Neuronal stem cell (in vitro differentiated cells): ENCODE results near the gene TMEM231.
"Not testable (repeated sequence)": the region's sequence is repeated elsewhere in the genome, so short reads cannot be mapped to it uniquely, and the experiment has no call there.

Experiments used
- DNase-seq: peaks from one replicate; pipeline ENCODE4 v3.0.0-alpha.2; 2013; ENCODE audit warnings: low spot score
- H2AFZ ChIP-seq: one replicate; pipeline ENCODE4 v1.6.1; 2013; ENCODE audit warnings: mild to moderate bottlenecking, low read length, inconsistent platforms
- H2AK5ac ChIP-seq: 2 replicates; pipeline ENCODE4 v1.6.1; 2013; ENCODE audit warnings: low read depth, mild to moderate bottlenecking, inconsistent platforms, low read length, moderate library complexity, mixed read lengths
- H2BK120ac ChIP-seq: 2 replicates; pipeline ENCODE4 v1.6.1; 2013; ENCODE audit warnings: low read depth, mild to moderate bottlenecking, inconsistent platforms, low read length, moderate library complexity, mixed read lengths
- H2BK12ac ChIP-seq: one replicate; pipeline ENCODE4 v1.6.1; 2013; ENCODE audit warnings: low read length, inconsistent platforms
- H2BK15ac ChIP-seq: 2 replicates; pipeline ENCODE4 v1.6.1; 2013; ENCODE audit warnings: mild to moderate bottlenecking, low read length, inconsistent platforms, mixed read lengths
- H2BK5ac ChIP-seq: one replicate; pipeline ENCODE4 v1.6.1; 2013; ENCODE audit warnings: inconsistent platforms, mild to moderate bottlenecking, low read length, moderate library complexity
- H3K14ac ChIP-seq: one replicate; pipeline ENCODE4 v1.6.1; 2013; ENCODE audit warnings: low read length, inconsistent platforms
- H3K18ac ChIP-seq: 2 replicates; pipeline ENCODE4 v1.6.1; 2013; ENCODE audit warnings: low read length, inconsistent platforms
- H3K23ac ChIP-seq: 2 replicates; pipeline ENCODE4 v1.6.1; 2013; ENCODE audit warnings: low read depth, mild to moderate bottlenecking, mixed read lengths, low read length, inconsistent platforms; ENCODE audit not compliant: poor library complexity
- H3K27ac ChIP-seq: replicated peaks from 3 replicates; pipeline ENCODE4 v1.5.1; 2013; ENCODE audit warnings: low read length, inconsistent platforms
- H3K27me3 ChIP-seq, 3 experiments: 2 replicates each; pipeline ENCODE4 v1.6.1; 2013; ENCODE audit warnings: low read length in 3 of 3, mild to moderate bottlenecking in 2 of 3, inconsistent platforms in 1 of 3, low read depth in 1 of 3, mixed read lengths in 1 of 3, moderate library complexity in 1 of 3; ENCODE audit not compliant: control insufficient read depth in 3 of 3, insufficient read depth in 3 of 3
- H3K36me3 ChIP-seq, 2 donors: replicated peaks in 1 of 2; 2 replicates each; pipeline ENCODE4 v1.6.1; 2013; ENCODE audit warnings: low read length in 2 of 2; ENCODE audit not compliant: control insufficient read depth in 2 of 2, insufficient read depth in 2 of 2
- H3K4ac ChIP-seq: 2 replicates; pipeline ENCODE4 v1.6.1; 2013; ENCODE audit warnings: inconsistent platforms, mild to moderate bottlenecking, low read length, moderate library complexity
- H3K4me1 ChIP-seq, 2 donors: 1 replicate in 1 of 2; 2 replicates in 1 of 2; pipeline ENCODE4 v1.6.1; 2013; ENCODE audit warnings: low read length in 2 of 2, low read depth in 1 of 2; ENCODE audit not compliant: control insufficient read depth in 2 of 2, insufficient read depth in 1 of 2
- H3K4me2 ChIP-seq: one replicate; pipeline ENCODE4 v1.6.1; 2013; ENCODE audit warnings: mild to moderate bottlenecking, low read length, inconsistent platforms; ENCODE audit not compliant: insufficient read depth, poor library complexity, severe bottlenecking
- H3K4me3 ChIP-seq, 2 donors: 2 replicates each; pipeline ENCODE4 v1.5.1; 2013; ENCODE audit warnings: low read length in 2 of 2, mild to moderate bottlenecking in 2 of 2, inconsistent platforms in 1 of 2, moderate library complexity in 1 of 2
- H3K79me1 ChIP-seq: one replicate; pipeline ENCODE4 v1.6.1; 2013; ENCODE audit warnings: low read depth, mild to moderate bottlenecking, inconsistent platforms, low read length, moderate library complexity
- H3K9ac ChIP-seq: one replicate; pipeline ENCODE4 v1.6.1; 2013; ENCODE audit warnings: mild to moderate bottlenecking, low read depth, low read length, inconsistent platforms; ENCODE audit not compliant: poor library complexity
- H3K9me3 ChIP-seq, 2 donors: replicated peaks in 1 of 2; 2 replicates each; pipeline versions ENCODE3 to v1.6.1; 2013; ENCODE audit warnings: low read length in 2 of 2, mild to moderate bottlenecking in 2 of 2, inconsistent platforms in 1 of 2, low read depth in 1 of 2, mixed read lengths in 1 of 2, moderate library complexity in 1 of 2; ENCODE audit not compliant: control insufficient read depth in 2 of 2, insufficient read depth in 1 of 2
- H4K8ac ChIP-seq: one replicate; pipeline ENCODE4 v1.6.1; 2013; ENCODE audit warnings: low read depth, mild to moderate bottlenecking, inconsistent platforms, low read length, moderate library complexity
- H4K91ac ChIP-seq: one replicate; pipeline ENCODE4 v1.6.1; 2013; ENCODE audit warnings: low read length, low read depth, mild to moderate bottlenecking, inconsistent platforms; ENCODE audit not compliant: poor library complexity
- WGBS, 2 donors: extraction: QIAGEN DNeasy Blood & Tissue Kit; methylation state at CpG; one replicate each; pipeline ENCODE4 v1.1.7; 2013; ENCODE audit warnings: missing lambda C conversion rate in 2 of 2, mixed read lengths in 1 of 2; ENCODE audit not compliant: insufficient read length in 2 of 2, insufficient replicate concordance in 1 of 2; ENCODE audit errors: extremely low coverage in 2 of 2; 5-methylcytosine and 5-hydroxymethylcytosine counted together

The TMEM231 gene

DNA sequence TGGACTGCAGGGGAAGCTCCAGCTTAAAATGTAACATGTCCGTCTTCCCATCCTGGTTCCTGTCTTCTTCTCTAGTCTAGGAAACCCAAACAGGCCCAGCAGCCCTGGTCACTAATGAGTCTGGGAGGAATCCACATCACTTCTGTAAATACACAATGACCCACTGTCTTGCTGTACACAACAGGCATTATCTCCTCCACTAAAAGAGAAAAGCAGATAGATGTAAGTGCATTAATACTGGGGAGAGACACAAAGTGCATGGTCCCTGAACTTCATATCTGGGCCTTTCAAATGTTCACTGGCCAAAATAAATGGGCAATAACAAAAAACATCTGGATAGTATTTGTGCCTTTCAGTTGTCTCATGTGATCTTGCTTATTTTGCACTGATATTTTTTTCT lies 10.2 kb downstream of the TMEM231 start:
- not testable (repeated sequence) for H3K4ac ChIP-seq, H3K9me3 ChIP-seq, H3K18ac ChIP-seq, H3K23ac ChIP-seq, H3K4me1 ChIP-seq, H4K8ac ChIP-seq, H2AFZ ChIP-seq, H3K79me1 ChIP-seq, H4K91ac ChIP-seq, H3K27me3 ChIP-seq, H3K27ac ChIP-seq, H3K9ac ChIP-seq, H2BK15ac ChIP-seq, H2BK120ac ChIP-seq, H2AK5ac ChIP-seq, H3K14ac ChIP-seq, H2BK5ac ChIP-seq, H3K4me3 ChIP-seq, H3K4me2 ChIP-seq, H2BK12ac ChIP-seq, DNase-seq
- no CpG with 5 or more reads among the region's 1 CpG for WGBS, 2 donors
- H3K36me3 ChIP-seq, result peaks cover 6 to 33% of the 10 kb centered on the region in 2 donors

DNA sequence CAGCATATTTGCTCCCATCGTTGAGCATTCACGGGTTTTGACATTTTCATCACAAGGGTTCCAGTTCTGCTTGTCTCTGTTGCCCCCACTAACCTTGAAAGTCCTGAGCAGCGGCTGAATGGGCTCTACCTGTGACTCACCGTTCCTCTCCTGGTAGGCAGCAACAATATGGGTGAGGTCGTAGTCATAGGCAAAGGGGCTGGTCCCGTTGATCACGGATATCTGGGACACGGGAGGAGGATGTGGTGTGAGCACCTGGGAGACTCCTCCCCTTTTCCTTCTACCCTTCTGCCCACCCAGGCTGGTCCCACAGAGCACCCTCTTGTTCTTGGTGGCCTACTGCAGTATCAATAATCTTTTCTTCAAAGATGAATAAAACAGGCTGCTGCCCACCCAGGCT lies 13.6 kb downstream of the TMEM231 start:
- not testable (repeated sequence) for H3K4ac ChIP-seq, H3K79me1 ChIP-seq, H4K8ac ChIP-seq, H2BK120ac ChIP-seq, H3K4me3 ChIP-seq, H2AK5ac ChIP-seq, H2BK15ac ChIP-seq, H4K91ac ChIP-seq, H3K9ac ChIP-seq, H2BK12ac ChIP-seq, H2BK5ac ChIP-seq, DNase-seq, H2AFZ ChIP-seq, H3K18ac ChIP-seq, H3K4me1 ChIP-seq, H3K27ac ChIP-seq, H3K23ac ChIP-seq, H3K4me2 ChIP-seq, H3K14ac ChIP-seq, H3K9me3 ChIP-seq, H3K27me3 ChIP-seq
- H3K36me3 ChIP-seq, result peaks cover 6 to 40% of the 10 kb centered on the region in 2 donors
- WGBS, 2 donors, result no CpG with 5 or more reads among the region's 8 CpGs

DNA sequence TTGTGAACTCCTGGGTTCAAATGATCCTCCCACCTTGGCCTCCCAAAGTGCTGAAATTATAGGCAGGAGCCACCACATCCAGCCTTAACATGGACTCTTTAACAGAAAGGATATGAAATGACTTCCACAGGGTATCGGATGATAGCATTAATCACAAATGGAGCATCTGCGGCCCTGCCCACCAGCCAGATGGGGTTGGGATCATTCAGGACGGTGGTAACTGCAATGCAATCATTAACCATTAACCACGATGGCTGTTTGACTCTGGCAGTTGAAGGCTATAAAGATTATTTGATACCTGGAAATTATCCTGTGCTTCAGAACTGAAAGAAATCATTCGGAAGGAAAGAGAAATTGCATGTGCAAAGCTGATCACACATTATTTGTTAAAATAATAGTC lies 14.8 kb downstream of the TMEM231 start:
- H3K23ac ChIP-seq, result no peak overlapping the region
- H3K9ac ChIP-seq, result no peak overlapping the region
- H2AK5ac ChIP-seq, result no peak overlapping the region
- H3K27me3 ChIP-seq, result no peaks in the 10 kb centered on the region
- H3K36me3 ChIP-seq, result peaks cover 6 to 40% of the 10 kb centered on the region in 2 donors
- H2BK120ac ChIP-seq, result no peak overlapping the region
- H3K18ac ChIP-seq, result no peak overlapping the region
- H3K4me2 ChIP-seq, result no peak overlapping the region
- H3K79me1 ChIP-seq, result no peaks in the 10 kb centered on the region
- no CpG with 5 or more reads among the region's 5 CpGs for WGBS, 2 donors
- no peak overlapping the region for H3K27ac ChIP-seq
- H2BK15ac ChIP-seq, result no peak overlapping the region
- no peak for DNase-seq
- no peak overlapping the region for H3K14ac ChIP-seq
- no peak overlapping the region for H2BK12ac ChIP-seq
- H4K91ac ChIP-seq, result no peak overlapping the region
- H3K4me3 ChIP-seq, result no peak overlapping the region
- H3K9me3 ChIP-seq, result no peaks in the 10 kb centered on the region
- H3K4ac ChIP-seq, result no peak overlapping the region
- no peak overlapping the region for H2BK5ac ChIP-seq
- H3K4me1 ChIP-seq, result no peaks in the 10 kb centered on the region
- H4K8ac ChIP-seq, result no peak overlapping the region
- no peak overlapping the region for H2AFZ ChIP-seq

DNA sequence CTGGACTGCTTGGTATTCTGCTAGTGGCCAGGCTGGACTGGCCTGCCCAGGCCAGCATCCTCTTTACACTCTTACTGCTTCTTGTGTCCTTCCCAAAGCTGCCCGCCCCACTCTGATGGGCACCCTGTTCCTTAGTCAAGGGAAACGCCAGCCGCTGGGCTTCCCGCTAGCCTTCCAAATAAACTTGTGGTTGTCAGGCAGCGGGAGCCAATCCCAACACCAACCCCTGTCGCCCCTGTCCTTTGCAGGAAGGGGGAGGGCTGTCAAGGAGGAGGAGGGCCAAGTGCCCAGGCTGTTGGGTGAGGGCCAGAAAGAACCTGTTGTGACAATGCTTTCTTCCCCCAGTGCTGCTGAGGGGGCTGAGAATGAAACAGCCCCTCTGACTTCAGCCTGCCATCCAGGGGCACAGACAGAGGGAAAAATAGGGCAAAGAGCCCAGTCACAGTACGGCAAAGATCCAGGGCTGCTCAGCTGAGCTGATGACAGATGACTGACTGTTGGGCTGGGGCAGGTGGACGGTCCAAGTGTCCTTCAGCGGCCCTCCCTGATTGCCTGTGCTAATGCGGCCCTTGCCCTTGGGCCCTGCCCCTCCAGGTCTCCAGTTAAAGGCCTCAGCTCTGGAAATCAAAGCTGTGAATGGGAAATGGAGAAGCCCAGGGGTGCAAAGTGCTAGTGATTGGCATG lies 17.0 kb downstream of the TMEM231 start:
- not testable (repeated sequence) for H3K23ac ChIP-seq, H3K4ac ChIP-seq, H2AFZ ChIP-seq, H3K4me1 ChIP-seq, H3K14ac ChIP-seq, H3K4me2 ChIP-seq, H4K8ac ChIP-seq, H3K18ac ChIP-seq, H2BK5ac ChIP-seq, H2BK120ac ChIP-seq, H2BK15ac ChIP-seq, DNase-seq, H3K9ac ChIP-seq, H3K4me3 ChIP-seq, H4K91ac ChIP-seq, H3K9me3 ChIP-seq, H2AK5ac ChIP-seq, H3K27ac ChIP-seq, H2BK12ac ChIP-seq, H3K79me1 ChIP-seq, H3K27me3 ChIP-seq
- no CpG with 5 or more reads among the region's 10 CpGs for WGBS, 2 donors
- H3K36me3 ChIP-seq, result peaks cover 3 to 30% of the 10 kb centered on the region in 2 donors
